ENCODE results near the gene FGF11. TPM values are rescaled to one million over a fixed set of nuclear protein-coding genes. Genes with fewer than 3 reads are reported as not detected.

Gene FGF11
- total RNA-seq, 1 experiment from 2014 or later = 5.0 TPM

DNA sequence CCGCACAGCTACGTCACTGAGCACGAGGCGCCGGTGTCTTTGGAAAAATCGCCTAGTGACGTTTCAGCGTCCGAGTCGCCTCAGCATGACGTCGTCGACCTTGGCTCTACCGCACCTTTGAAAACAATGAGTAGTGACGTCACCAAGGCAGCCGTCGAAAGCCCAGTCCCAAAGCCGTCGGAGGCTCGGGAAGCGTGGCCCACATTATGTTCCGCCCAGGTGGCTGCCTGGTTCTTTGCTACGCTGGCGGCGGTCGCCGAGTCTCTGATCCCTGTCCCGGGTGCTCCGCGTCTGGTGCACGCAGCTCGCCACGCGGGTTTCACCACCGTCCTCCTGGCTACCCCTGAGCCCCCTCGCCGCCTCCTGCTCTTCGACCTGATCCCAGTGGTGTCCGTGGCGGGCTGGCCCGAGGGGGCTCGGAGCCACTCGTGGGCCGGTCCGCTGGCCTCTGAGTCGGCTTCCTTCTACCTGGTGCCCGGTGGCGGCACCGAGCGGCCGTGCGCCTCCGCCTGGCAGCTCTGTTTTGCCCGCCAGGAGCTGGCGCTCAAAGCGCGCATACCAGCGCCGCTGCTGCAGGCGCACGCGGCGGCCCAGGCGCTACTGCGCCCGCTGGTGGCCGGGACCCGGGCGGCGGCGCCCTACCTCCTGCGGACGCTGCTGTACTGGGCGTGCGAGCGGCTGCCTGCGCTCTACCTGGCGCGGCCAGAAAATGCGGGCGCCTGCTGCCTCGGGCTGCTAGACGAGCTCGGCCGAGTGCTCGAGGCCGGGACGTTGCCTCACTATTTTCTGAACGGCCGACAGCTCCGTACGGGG lies 2.5 kb upstream of the FGF11 start:
- no peaks in the 10 kb centered on the region for H3K27me3 ChIP-seq
- H3K9me3 ChIP-seq (replicated peaks) = no peaks in the 10 kb centered on the region
- no peak overlapping the region for H3K27ac ChIP-seq
- H3K4me3 ChIP-seq = no peak overlapping the region
- H3K36me3 ChIP-seq = no peaks in the 10 kb centered on the region
- DNase-seq = peak; percentile 17 to 36
- peaks cover 3% of the 10 kb centered on the region; the same call in 1 of the 2 replicates for H3K4me1 ChIP-seq

- no peaks in the 10 kb centered on the region for H3K9me3 ChIP-seq (replicated peaks)
- no peak overlapping the region for H3K27ac ChIP-seq
- no peak overlapping the region for H3K4me3 ChIP-seq
- DNase-seq = no peak
- no peaks in the 10 kb centered on the region for H3K27me3 ChIP-seq
- H3K36me3 ChIP-seq = no peaks in the 10 kb centered on the region
- H3K4me1 ChIP-seq = peaks cover 3% of the 10 kb centered on the region; the same call in 1 of the 2 replicates
These were observed 1.9 kb upstream of the FGF11 start for GRCh38 chr17:7437369-7437863.

- H3K27ac ChIP-seq = no peak overlapping the region
These were observed 1.2 kb upstream of the FGF11 start for GRCh38 chr17:7437950-7438614.

GRCh38 chr17:7438656-7439460 lies 454 bp upstream of the FGF11 start:
- no peaks in the 10 kb centered on the region for H3K9me3 ChIP-seq (replicated peaks)
- H3K27ac ChIP-seq = no peak overlapping the region
- H3K36me3 ChIP-seq = no peaks in the 10 kb centered on the region
- no peaks in the 10 kb centered on the region for H3K27me3 ChIP-seq
- H3K4me1 ChIP-seq = peaks cover 7% of the 10 kb centered on the region
- H3K4me3 ChIP-seq = peak overlapping the region; percentile 71; the same call in 1 of the 2 replicates
- DNase-seq = no peak

More at GRCh38 chr17:7437950-7438614, 1.2 kb upstream of the FGF11 start:
- H3K4me1 ChIP-seq = peaks cover 3% of the 10 kb centered on the region; the same call in 1 of the 2 replicates
- H3K36me3 ChIP-seq = no peaks in the 10 kb centered on the region
- DNase-seq = no peak
- H3K9me3 ChIP-seq (replicated peaks) = no peaks in the 10 kb centered on the region
- H3K4me3 ChIP-seq = no peak overlapping the region
- no peaks in the 10 kb centered on the region for H3K27me3 ChIP-seq

GRCh38 chr17:7440113-7440833 lies 961 bp downstream of the FGF11 start:
- no peaks in the 10 kb centered on the region for H3K36me3 ChIP-seq
- H3K9me3 ChIP-seq (replicated peaks) = no peaks in the 10 kb centered on the region
- DNase-seq = peak; percentile 71 to 72
- H3K27me3 ChIP-seq = no peaks in the 10 kb centered on the region
- H3K27ac ChIP-seq = peak overlapping the region; percentile 91
- H3K4me1 ChIP-seq = peaks cover 15% of the 10 kb centered on the region
- H3K4me3 ChIP-seq = peak overlapping the region; percentile 71

GRCh38 chr17:7440834-7441195 lies 1.5 kb downstream of the FGF11 start:
- Histone ChIP-seq H3K27ac (peak overlapping the region; percentile 91), H3K9me3 (replicated peaks) (no peaks in the 10 kb centered on the region), H3K4me3 (peak overlapping the region; percentile 71), H3K4me1 (peaks cover 15% of the 10 kb centered on the region), H3K36me3 (no peaks in the 10 kb centered on the region), H3K27me3 (no peaks in the 10 kb centered on the region)
- peak; percentile 64 to 66 for DNase-seq

- peaks cover 19% of the 10 kb centered on the region for H3K4me1 ChIP-seq
- DNase-seq = no peak
- H3K27me3 ChIP-seq = no peaks in the 10 kb centered on the region
- no peaks in the 10 kb centered on the region for H3K36me3 ChIP-seq
- peak overlapping the region; percentile 71 for H3K4me3 ChIP-seq
- no peaks in the 10 kb centered on the region for H3K9me3 ChIP-seq (replicated peaks)
- H3K27ac ChIP-seq = peak overlapping the region; percentile 91; the same call in 1 of the 2 replicates
These were observed 2.0 kb downstream of the FGF11 start for GRCh38 chr17:7441266-7441665.

- H3K4me1 ChIP-seq = peaks cover 19% of the 10 kb centered on the region
- no peak for DNase-seq
- H3K27me3 ChIP-seq = no peaks in the 10 kb centered on the region
- H3K9me3 ChIP-seq (replicated peaks) = no peaks in the 10 kb centered on the region
- H3K4me3 ChIP-seq = no peak overlapping the region
- H3K36me3 ChIP-seq = no peaks in the 10 kb centered on the region
- H3K27ac ChIP-seq = no peak overlapping the region
These were observed 2.8 kb downstream of the FGF11 start for GRCh38 chr17:7442142-7442541.

DNA sequence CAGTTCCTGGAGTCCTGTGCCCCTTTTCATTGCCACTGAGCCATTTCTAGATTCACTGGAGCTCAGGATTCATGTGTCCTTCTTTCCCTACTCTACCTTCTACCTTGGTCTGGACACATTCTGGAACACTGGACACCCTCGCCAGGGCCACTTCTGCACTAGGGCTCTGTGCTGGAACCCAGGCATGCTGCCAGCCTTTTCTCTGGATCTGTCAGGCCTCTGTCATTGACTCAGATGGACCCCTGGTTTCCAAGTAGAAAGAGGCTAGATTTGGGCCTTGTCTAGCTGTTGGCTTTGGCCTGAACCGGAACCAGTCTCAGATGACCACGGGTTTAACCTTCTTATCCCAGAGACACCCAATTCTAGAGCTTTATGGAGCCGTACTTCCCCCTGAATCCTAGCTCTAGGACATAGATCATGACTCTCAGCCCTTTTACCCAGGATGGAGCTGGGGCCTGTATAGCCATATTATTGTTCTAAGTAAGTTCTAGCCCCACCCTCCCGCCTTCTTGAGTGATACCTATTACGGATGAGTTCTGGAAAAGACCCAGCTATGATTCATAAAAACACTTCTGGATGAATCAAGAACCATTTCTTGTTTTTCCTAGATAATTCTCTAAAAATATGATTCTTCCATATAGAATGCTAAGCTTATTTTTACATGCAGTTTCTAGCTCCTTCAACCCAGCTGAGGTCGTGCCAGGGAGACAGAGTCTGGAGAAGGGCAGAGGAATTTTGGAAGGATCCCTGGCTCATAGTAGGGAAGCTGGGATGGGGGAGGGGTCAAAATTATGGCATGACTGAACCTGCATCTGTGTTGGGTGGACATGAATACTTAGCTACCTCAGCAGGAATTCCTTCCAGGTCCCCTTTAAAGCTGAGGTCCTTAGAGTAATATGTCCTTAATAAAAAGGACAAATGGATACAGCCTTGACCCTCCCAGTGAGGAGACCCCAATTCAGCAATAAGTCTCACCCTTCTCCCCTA lies 4.5 kb downstream of the FGF11 start:
- Histone ChIP-seq H3K4me1 (peaks cover 19% of the 10 kb centered on the region), H3K27me3 (no peaks in the 10 kb centered on the region), H3K27ac (peak overlapping the region; percentile 100), H3K36me3 (no peaks in the 10 kb centered on the region; the same call in 1 of the 2 replicates), H3K9me3 (replicated peaks) (no peaks in the 10 kb centered on the region), H3K4me3 (no peak overlapping the region)
- DNase-seq = peak in 1 of 2 experiments; percentile 17

DNA sequence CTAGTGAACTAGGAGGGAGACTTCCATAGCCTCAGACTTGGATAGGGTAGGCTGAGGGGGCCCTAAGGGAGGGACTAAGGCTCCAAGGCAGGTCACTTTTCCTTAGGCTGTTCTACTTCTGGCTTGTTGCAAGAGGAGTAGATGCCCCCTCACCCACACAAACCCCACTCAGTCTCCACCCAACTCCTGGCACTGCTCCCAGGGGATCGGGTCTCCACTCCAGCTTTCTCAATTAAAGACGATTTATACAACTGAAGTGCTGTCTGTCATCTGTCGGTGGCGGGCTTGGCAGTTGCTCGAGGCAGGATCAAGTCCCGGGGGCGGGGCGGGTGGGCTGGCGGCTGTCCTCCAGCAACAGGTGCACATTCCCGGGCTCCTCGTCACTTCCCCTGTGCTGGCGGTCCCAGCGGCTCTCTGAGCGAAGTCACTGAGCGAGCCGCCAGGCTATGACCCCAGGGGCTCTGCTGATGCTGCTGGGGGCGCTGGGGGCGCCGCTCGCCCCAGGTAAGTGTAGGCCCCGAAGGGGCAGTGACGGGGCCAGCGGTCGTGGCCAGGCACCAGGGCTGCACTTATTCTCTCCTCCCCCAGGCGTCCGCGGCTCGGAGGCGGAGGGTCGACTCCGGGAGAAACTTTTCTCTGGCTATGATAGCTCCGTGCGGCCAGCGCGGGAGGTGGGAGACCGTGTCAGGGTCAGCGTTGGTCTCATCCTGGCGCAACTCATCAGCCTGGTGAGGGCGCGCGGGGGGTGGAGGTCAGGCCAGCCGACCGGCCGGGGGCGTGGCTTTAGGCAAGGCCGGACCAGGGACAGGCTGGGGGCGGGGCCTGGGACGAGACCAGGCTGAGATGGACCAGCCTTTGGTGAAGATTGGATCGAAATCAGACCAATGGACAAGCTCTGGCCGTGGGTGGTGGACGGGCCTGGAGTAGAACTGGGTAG lies 5.6 kb downstream of the FGF11 start, which contains the start of gene CHRNB1:
CHRNB1 (plus strand) TSS at position 380 of the 937 bp plus-strand sequence; CDS start at position 447, 67 bp downstream.
- Histone ChIP-seq H3K36me3 (no peaks in the 10 kb centered on the region; the same call in 1 of the 2 replicates), H3K4me3 (peak within 1 kb of the TSS; percentile 97), H3K9me3 (replicated peaks) (no peaks in the 10 kb centered on the region), H3K27ac (peak within 1 kb of the TSS; percentile 100), H3K27me3 (no peaks in the 10 kb centered on the region), H3K4me1 (peaks cover 19% of the 10 kb centered on the region)
- peak; percentile 84 to 88 for DNase-seq

DNA sequence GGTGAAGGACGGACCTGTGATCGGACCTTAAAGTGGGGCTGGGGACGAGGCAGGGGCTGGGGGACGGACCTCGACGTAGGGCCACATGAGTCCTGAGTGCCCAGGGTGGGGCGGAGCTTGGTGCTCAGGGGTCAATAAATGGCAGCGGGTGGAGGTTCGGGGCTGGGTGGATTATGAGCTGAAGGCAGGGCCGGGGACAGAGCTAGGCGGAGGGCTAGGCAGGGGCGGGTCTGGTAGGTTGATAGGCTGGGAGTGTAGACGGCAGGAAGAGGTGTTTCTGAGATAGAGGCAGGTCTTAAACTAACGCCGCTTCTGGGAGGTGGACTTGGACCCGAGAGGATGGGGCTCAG lies 6.3 kb downstream of the FGF11 start:
- peak overlapping the region; percentile 97 for H3K4me3 ChIP-seq
- DNase-seq = peak; percentile 78 to 79
- H3K4me1 ChIP-seq = peaks cover 19% of the 10 kb centered on the region
- H3K9me3 ChIP-seq (replicated peaks) = no peaks in the 10 kb centered on the region
- peak overlapping the region; percentile 100 for H3K27ac ChIP-seq
- H3K36me3 ChIP-seq = peaks cover 5% of the 10 kb centered on the region
- no peaks in the 10 kb centered on the region for H3K27me3 ChIP-seq

DNA sequence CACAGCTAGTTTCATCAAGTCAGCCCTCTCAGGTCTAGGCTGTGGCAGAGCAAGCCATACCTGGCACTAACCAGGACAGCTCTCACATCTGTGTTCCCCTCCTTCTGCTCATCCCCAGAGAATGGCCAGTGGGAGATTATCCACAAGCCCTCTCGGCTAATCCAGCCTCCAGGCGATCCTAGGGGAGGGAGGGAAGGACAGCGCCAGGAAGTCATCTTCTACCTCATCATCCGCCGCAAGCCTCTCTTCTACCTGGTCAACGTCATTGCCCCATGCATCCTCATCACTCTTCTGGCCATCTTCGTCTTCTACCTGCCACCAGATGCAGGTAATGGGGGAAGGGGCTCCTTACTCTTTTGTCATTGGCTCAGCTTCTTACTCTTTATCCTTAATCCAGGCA lies 9.1 kb downstream of the FGF11 start:
- Histone ChIP-seq H3K9me3 (replicated peaks) (no peaks in the 10 kb centered on the region), H3K36me3 (peaks cover 15% of the 10 kb centered on the region), H3K27ac (no peak overlapping the region), H3K4me3 (no peak overlapping the region), H3K27me3 (no peaks in the 10 kb centered on the region), H3K4me1 (peaks cover 15% of the 10 kb centered on the region)
- no peak for DNase-seq

Data from SJCRH30 (cell line).